HG02852 (cell line): ENCODE results near the gene BTBD6.
A peak's percentile ranks its signal among the peaks of the same experiment; 100 is the strongest.

Experiments used
- ATAC-seq: cut with Tn5 transposase; IDR thresholded peaks from one replicate; pipeline ENCODE4 v1.9.1; 2021; ENCODE audit warnings: mild to moderate bottlenecking, moderate library complexity; ENCODE audit not compliant: unreplicated experiment

Gene BTBD6

DNA sequence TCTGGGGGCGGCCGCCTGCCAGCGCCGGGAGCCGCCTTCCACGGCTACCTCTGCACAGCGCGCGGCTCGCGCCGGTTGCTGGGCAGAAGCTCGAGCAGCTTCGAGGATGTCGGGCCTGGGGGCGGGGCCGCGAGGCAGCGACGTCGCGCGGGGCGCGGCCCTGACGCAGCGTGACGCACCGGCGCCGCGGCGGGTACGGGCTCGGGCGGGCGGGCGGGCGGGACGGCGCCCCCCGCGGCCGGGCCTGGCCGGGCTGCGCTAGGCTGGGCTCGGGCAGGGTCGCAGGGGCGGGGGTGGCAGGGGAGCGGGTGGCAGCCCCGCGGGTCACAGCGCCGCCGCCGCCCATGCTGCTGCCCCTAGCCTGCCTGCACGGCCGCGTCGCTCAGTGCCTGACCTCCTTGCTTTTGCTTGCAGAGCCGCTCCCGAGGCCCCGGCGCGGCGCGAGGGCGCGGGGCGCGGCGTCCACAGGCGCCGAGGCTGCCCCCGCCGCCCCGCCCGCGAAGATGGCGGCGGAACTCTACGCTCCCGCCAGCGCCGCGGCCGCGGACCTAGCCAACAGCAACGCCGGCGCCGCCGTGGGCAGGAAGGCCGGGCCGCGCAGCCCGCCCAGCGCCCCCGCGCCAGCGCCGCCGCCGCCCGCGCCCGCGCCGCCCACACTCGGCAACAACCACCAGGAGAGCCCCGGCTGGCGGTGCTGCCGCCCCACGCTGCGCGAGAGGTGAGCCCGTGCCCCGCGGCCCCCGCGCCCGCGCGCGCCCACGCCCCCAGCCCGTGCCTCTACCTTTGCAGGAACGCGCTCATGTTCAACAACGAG is at the start of gene BTBD6:
Gene BTBD6 (plus strand): TSS at position 166 of the 814 bp plus-strand sequence. CDS start 179 bp downstream, at position 345.
- peak; percentile 84 for ATAC-seq

DNA sequence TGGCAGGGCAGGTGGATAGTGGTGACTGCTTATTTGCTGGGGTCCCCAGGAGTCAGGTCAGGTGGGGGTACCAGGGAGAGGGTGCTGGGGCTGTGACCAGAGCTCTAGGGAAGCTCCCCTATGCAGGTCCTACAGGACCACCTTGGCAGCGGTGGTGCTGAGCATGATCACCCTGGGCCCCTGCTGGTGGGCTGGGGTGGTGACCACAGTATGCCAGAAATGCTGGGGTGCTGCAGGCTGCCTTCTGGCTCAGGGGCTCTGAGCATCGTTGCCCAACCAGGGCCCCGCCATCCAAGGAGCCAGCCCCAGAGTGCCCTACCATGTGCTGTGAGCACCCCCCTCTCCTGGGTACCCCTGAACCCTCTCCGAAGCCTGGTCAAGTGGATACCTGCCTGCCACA is 49.7 kb upstream of the BTBD6 start:
- no peak for ATAC-seq

DNA sequence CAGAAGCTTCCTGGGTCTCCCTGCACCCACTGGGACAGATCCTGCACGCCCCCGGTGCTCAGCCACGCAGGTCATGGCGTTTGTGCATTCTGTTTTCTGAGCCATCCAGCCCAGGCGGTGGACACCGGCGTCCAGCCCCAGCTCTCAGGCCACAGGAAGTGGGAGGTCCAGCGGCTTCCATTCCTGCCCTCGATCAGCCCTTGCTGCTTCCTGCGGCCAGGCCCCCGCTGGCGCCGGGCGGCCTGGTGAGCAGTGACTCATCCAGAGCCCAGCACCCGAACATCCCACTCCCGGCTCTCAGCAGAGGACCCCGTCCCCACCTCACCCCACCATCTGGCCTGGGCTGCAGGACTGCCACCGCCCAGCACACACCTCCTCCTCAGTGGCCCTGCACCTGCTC is 49.2 kb upstream of the BTBD6 start:
- ATAC-seq: no peak

DNA sequence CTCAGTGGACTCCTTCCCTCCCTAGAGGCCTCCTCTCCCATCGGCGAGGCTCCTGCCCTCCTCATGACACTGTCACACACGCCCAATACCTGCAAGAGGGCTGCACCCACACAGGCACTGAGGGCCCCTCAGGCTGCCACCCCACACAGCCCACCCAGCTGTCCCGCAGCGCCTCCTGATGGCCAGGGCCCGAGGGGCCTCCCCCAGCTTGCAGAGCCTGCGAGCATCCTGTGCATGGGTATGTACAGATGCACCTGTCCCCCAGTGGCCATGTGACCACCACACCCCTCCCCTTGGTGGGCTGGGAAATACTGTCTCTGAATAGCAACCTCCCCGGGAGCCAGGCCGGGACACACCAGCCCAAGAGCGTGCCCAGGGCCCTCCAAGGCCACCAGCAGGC is 48.3 kb upstream of the BTBD6 start:
- no peak for ATAC-seq

DNA sequence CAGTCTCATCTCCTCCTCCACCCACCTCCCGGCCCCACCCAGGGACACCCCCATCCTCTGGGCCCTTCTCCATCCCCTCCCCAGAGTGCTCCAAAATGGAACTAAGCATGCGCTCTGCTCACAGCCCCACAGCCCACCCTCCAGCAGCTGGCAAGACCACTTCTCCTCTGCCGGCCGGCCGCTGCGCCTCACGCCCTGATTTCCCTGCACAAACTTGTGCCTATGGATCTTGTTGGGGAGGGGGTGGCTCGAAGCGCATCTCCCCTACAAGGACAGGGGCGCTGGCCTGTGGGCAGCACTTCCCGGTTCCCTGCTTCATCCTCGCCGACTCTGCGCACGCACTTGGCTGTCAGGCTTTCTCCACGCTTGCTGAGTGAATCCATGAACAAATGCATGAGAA is 47.7 kb upstream of the BTBD6 start:
- no peak for ATAC-seq

DNA sequence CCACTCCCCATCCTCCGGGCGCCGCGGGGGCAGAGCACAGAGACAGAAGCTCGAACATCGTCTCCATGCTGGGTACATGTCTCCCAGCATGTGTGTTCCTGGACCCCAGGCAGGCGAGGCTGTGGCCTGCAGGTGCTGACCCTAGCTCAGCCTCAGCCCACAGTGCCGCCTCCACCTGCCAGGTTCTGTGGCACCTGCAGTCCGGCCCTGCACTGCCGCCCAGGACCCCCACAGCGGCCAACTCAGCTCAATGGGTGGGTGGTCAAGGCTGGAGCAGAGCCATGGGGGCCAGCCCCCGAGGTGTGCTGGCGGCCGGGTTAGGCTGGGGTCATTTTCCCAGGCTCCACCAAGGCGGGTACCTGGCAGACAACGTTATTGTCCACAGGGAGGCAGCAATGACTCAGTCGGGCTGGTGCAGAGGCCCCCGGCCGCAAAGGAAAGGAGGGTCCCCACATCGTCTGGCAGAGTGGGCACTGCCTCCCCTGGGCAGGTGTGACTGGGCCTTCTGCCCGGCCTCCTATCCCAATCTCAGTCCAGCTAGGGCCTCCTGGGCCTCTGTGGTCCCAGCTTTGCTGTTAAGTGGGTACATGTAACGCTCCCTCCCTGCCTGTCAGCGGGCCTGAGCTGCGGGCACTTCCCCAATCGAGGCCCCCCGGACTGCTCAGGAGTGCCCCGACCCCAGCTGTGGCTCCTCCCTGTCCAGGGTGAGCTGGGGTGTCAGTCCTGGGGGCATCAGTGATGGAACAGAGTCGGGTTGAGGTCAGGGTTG is 47.0 kb upstream of the BTBD6 start:
- no peak for ATAC-seq

DNA sequence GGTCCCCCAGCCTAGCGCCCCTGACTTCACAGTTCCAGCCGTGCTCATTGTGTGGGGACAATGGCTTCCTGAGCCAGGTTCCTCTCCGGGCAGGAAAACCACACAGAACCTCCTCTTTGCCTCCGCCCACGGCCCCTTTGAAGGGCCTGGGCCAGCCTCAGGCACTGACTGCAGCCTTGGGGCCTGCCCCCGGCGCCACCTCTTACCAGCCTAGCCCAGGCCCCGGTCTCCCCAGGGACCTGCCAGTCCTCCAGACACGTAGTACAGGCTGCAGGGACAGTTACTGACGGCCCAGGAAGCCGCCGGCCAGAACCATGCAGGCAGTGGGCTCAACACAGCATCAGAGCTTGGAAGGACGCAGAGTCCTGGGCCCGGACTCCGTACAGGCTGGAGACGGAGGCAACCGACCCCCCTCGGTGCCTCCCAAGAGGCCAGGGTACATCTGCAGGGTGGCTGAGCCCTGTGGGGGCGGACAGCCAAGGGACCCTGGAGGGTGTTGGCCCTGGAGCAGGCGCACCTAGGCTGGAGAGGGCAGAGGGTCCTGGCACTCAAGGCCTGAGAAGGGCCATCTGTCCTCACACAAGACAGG is 46.3 kb upstream of the BTBD6 start:
- no peak for ATAC-seq

DNA sequence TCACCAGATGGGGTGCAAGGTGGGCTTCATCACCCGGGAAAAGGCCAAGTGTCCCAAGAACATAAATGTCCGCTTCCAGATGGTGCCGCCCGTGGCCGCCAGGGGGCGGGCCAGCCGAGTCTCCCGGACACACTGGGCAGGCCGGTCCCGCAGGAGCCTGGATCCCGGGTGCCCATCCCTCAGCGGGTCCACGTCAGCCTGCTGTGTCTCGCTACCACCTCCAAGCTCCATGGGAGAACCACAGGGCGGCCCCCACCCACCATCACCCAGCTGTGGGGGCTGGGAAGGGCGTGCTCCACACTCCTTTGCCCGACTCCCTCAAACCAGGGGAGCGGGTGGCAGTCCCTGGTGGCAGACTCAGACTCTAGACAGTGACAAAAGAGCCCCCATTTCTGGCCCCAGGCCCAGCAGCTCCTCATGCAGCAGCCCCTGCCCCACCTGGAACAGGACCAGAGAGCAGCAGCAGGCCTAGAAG is 45.2 kb upstream of the BTBD6 start:
- no peak for ATAC-seq

DNA sequence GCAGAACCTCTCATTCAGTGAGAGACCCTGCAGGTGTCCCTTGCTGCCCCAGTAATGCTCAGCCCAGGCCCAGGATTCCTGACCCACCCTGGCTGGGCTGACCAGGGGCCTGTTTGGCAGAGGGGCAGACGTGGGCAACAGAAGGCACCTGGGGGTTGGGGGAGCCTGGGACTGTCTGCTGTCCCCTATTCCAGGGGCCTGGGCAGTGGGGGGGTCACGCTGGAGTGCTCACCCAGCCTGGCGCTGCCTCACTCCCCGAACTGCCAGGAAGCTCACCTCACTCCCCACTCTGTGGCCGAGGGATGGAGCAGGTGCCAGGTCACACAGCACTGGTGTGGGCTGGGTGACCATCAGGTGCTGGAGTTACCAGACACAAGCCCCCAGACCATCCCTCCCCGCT is 44.6 kb upstream of the BTBD6 start:
- no peak for ATAC-seq

DNA sequence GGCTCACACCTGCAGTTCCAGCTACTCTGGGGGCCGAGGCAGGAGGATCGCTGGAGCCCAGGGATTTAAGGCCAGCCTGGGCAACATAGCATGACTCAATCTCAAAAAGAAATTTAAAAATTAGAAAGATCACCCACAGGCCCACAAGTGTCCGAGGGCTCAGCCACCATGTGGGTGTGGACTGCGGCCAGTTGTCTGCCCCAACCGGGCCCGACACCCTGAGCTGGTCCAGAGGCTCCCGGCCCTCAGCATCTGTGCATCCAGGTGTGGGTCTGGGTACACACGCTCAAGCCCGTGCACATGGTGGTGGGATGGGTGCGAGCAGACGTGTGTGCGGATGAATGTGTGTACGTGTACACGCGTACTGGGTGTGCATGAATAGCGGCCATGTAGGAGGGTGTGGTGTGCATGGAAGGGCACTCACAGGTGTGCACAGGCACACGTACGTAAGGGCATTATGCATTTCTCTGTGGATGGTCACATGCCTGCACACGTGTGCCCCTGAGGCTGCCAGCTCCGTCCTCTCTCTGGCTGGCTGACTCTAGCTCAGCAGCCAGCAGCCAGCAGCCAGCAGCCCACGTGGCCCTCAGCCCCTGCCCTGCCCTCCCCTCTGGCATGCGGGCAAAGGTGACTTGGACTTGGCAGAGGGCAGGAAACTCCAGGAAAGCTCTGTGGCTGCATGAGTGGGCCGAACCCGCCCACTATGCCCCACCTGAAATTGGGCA is 44.0 kb upstream of the BTBD6 start:
- ATAC-seq: no peak

DNA sequence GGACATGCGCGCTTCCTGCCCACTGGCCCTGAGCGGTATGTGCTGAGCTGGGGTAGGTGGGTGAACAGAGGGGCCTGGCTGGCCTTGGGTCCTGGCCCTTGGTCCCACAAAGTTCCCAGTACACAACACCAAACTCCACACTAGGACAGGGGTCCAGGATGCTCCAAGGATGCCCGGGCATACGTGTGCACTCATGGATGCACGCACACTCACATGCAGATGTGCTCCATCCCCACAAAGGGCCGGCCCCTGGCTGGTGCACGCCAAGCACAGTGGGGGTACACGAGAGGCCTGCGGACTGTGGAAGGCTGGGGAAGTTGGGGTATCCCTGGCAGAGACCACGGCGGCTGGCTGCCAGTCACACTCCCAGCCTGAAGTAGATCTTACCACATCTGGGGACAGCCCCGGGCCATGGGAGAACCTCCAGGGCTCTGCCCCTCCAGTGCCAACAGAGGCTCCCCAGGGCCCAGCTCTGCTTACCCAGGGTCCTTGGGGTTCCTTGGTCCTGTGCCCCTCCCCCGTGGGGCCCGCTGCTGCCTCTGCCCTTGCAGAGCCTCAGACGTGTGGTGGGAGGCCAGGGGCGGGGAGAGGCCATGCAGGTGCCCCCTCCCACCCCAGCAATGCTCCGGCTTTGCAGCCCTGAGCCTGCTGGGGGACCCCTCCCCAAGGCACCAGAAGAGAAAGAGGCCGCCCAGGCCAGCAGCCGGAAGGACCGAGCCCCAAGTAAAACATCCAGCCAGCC is 43.2 kb upstream of the BTBD6 start:
- ATAC-seq: no peak

DNA sequence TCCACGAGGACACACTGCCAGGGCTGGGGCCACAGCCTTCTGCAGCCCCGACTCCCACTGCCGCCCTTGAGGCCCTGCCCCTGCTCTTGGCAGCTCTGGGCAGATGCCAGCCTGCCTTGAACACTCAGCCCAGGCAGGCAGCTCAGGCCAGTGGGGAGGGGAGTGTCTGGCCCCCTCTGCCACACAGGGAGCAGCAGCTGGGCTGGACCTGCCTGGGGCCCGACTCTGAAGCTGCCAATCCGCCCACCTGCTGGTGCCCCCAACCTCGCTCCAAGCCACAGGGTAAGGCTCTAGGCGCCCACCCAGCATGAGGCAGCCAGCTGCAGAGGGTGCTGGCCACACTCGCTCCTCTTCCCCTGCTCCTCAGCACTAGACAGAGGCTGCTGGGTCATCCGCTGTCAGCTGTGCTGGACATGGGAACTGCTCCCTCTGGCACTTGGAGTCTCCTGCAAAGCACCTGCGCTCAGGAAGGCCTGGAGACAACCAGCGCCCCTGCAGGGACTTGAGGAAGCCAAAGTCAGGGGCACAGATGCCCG is 42.6 kb upstream of the BTBD6 start:
- ATAC-seq: no peak

DNA sequence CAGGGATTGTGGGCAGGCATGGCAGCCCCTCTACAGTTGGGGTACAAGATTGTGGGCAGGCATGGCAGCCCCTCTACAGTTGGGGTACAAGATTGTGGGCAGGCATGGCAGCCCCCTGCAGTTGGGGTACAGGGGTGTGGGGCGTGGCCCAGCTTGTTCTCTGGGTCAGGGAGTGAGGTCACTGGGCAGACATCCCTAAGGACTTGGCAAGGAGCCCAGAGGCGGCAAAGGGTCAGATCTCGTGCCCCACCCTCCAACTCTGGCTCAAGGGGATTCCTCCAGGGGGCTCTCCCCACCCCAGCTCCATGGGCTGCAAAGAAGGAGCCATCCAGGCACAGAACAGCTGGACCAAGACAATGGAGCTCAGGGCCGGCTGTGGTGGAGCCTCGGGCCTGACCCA is 41.5 kb upstream of the BTBD6 start:
- ATAC-seq: no peak

DNA sequence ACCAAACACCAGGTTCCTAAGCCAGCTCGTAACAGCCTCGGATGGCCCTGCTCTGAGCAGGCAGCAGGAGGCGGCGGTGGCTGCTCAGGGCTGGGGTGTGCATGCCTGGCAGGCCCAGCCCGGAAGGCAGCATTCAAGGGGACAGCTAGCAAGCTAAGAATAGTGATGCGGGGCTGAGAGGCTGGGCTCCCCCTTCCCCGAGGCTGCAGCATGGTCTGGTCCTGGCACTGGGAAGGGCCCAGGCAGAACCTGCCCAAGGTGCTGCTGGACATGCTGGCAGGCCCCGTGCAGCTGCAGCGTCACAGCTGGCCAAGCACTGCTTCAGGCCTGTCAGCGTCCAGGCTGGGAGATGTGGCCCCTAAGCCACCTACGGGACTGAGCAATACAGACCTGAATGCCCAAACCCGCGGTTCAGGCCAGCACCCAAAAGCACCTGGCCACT is 40.9 kb upstream of the BTBD6 start:
- ATAC-seq: no peak

DNA sequence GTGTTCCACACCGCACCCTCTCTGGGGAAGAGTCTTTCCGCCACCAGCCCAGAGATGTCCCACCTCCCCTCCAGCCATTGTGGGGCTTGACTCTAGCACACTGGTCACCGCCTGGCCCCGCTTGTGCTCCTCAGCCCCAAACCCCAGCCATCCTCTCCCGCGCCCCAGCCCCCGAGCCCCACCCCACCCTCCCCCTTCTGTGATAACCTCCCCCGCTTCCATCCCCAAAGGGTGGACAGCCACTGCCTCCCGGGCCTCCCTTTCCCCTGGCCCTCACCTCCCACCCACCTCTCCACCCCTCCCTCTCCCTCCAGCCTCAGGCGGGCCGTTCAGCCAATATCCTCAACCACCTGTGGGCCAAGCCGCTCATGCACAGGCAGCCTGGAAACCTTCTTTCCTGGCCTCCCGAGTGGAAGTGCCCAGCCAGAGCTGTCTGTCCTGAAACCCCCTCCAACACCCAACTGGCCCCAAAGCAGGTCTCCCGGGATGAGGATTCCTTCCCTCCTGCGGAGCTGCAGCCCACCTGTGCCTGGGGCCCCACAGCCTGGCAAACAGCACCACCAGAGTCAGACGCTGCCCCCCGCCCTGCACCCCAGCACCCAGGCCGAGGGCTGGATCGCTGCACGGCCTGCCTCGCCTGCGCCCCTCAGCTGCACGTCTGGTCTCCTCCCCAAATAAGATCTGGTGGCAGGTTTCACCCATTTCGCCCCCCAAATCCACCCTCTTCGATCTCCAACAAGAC is 40.2 kb upstream of the BTBD6 start:
- ATAC-seq: no peak

DNA sequence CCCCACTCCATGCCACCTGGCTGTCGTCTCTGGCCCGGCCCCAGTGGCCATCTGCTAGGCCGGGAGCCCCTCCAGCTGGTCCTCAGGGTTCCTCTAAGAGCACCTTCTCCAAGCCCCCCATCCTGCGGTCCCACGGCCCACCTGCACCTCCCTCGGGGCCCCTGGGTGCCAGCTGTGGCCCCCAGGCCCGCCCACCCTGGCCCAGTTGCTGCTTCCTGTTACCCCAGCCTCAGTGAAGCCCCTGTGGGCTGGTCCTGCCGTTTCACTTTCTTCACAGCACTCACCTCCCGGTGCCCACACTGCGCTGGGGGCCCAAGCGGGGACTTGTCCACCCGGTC is 39.6 kb upstream of the BTBD6 start:
- no peak for ATAC-seq

DNA sequence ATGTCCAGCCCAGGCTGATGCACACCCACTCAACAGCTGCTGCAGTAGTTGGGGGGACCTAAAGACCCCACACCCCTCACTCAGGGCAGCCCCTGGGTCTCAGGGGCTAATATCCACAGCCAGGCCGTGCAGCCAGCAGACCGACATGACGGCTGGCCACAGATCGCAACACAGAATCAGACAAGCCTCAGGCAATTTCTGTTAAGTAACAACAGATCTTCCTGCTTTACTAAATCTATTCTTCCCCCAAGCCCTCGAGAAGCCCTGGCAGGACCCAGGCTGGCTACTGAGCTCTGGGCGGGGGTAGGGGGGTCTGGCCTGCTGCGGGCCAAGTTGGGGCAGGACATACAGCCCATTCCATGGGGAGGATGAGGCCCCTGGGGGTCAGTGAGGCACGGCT is 39.2 kb upstream of the BTBD6 start:
- no peak for ATAC-seq

DNA sequence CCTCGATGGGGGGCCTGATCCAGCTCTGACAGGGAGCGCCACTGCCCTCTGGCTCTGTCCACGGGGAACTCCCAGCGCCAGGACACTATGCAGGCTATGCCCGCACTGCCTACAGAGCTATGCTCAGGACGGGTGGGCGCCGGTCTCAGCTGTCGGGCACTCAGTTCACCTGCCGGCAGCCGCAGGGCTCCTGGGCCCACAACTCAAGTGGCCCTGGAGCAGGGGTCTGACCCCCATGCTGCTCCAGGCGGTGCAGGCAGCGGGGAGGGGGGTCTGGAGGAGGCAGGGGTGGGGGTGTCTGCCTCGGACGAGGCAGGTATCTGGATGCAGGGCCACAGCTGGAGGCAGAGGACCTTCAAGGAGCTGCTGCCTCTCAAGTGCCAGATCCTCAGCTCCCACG is 38.7 kb upstream of the BTBD6 start:
- ATAC-seq: no peak

DNA sequence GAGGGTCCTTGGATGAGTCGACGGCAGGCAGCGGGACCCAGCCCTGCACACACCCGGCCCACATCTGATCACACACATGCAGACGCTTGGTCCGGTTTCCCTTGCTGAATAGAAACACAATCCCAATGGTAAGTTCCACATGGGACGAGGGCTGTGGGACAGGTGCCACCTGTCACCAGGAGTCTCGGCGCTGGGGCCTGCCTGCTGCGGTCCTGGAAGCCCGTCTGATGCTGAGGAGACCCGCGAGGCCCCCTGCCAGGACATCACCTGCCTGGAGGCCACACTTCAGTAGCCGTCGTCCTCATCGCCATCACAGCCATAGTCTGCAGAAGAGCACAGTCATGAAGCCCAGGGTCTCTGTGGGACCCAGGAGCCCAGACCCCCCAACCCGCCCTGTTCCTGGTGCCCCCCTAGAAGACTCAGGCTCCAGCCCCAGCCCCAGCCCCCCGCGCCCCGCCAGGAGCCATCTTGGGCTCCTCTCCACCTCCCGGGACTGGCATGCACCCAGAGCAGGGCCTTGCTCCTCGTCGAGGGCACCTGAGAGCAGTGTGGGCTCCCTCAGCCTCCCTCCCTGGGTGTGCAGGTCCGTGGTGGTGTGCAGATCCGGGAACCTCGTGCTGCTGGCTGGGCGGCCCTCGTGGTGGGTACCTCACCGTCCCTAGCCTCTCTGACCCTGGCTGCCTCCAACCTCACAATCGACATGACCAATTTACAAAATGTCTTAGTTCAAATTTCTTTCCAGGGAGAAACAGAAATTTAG is 37.9 kb upstream of the BTBD6 start:
- ATAC-seq: no peak
